H9 (cell line): Measurements from ENCODE around the gene CCNL1. TPM values are rescaled to one million over a fixed set of nuclear protein-coding genes. Genes with fewer than 3 reads are reported as not detected.

Experiments used
- DNase-seq: peaks from one replicate; pipeline ENCODE4 v3.0.0-alpha.2; 2017
- H2AFZ ChIP-seq: one replicate; pipeline ENCODE4 v1.6.1; 2013; ENCODE audit warnings: mild to moderate bottlenecking, low read length, control low read depth, moderate library complexity
- H2AK5ac ChIP-seq: 2 replicates; pipeline ENCODE4 v1.6.1; 2013; ENCODE audit warnings: low read length, control low read depth, mixed read lengths; ENCODE audit not compliant: insufficient read length
- H2BK120ac ChIP-seq: one replicate; pipeline ENCODE4 v1.6.1; 2013; ENCODE audit warnings: low read depth, mild to moderate bottlenecking, low read length, control low read depth, inconsistent platforms; ENCODE audit not compliant: poor library complexity, severe bottlenecking
- H2BK12ac ChIP-seq: 2 replicates; pipeline ENCODE4 v1.6.1; 2013; ENCODE audit warnings: low read length, control low read depth, mixed read lengths, low read depth; ENCODE audit not compliant: insufficient read length
- H2BK15ac ChIP-seq: 2 replicates; pipeline ENCODE4 v1.6.1; 2013; ENCODE audit warnings: low read depth, low read length, control low read depth
- H2BK20ac ChIP-seq: one replicate; pipeline ENCODE4 v1.6.1; 2013; ENCODE audit warnings: low read depth, mild to moderate bottlenecking, low read length, control low read depth, inconsistent platforms; ENCODE audit not compliant: poor library complexity, severe bottlenecking
- H2BK5ac ChIP-seq: 2 replicates; pipeline ENCODE4 v1.6.1; 2013; ENCODE audit warnings: low read length, control low read depth, mixed read lengths; ENCODE audit not compliant: insufficient read length
- H3K14ac ChIP-seq: 2 replicates; pipeline ENCODE4 v1.6.1; 2013; ENCODE audit warnings: low read length, control low read depth; ENCODE audit not compliant: insufficient read depth
- H3K18ac ChIP-seq: 2 replicates; pipeline ENCODE4 v1.6.1; 2013; ENCODE audit warnings: low read depth, mild to moderate bottlenecking, mixed read lengths, low read length, control low read depth; ENCODE audit not compliant: insufficient read length
- H3K23ac ChIP-seq: 2 replicates; pipeline ENCODE4 v1.6.1; 2013; ENCODE audit warnings: low read length, control low read depth, mixed read lengths, low read depth; ENCODE audit not compliant: insufficient read length
- H3K23me2 ChIP-seq: 2 replicates; pipeline ENCODE4 v1.6.1; 2013; ENCODE audit warnings: low read depth, mild to moderate bottlenecking, mixed read lengths, low read length, control low read depth; ENCODE audit not compliant: insufficient read length, poor library complexity, severe bottlenecking
- H3K27ac ChIP-seq: 2 replicates; pipeline ENCODE4 v1.5.1; 2013; ENCODE audit warnings: low read length, control low read depth, mixed read lengths, low read depth; ENCODE audit not compliant: insufficient read length
- H3K27me3 ChIP-seq: 2 replicates; pipeline ENCODE4 v1.6.1; 2013; ENCODE audit warnings: low read length, control low read depth, inconsistent platforms; ENCODE audit not compliant: insufficient read depth
- H3K4ac ChIP-seq: 2 replicates; pipeline ENCODE4 v1.6.1; 2013; ENCODE audit warnings: low read depth, mild to moderate bottlenecking, control low read depth, inconsistent platforms, low read length, moderate library complexity
- H3K4me1 ChIP-seq: 2 replicates; pipeline ENCODE4 v1.6.1; 2013; ENCODE audit warnings: low read length, control low read depth, inconsistent platforms; ENCODE audit not compliant: insufficient read depth
- H3K4me2 ChIP-seq: 2 replicates; pipeline ENCODE4 v1.6.1; 2013; ENCODE audit warnings: low read length, control low read depth, mixed read lengths; ENCODE audit not compliant: insufficient read length, insufficient read depth
- H3K56ac ChIP-seq: 2 replicates; pipeline ENCODE4 v1.6.1; 2013; ENCODE audit warnings: low read depth, mild to moderate bottlenecking, mixed read lengths, low read length, control low read depth; ENCODE audit not compliant: insufficient read length
- H3K79me1 ChIP-seq: 2 replicates; pipeline ENCODE4 v1.6.1; 2013; ENCODE audit warnings: low read depth, mild to moderate bottlenecking, moderate library complexity, low read length, control low read depth, inconsistent platforms; ENCODE audit not compliant: insufficient read depth, poor library complexity, severe bottlenecking
- H3K79me2 ChIP-seq: 2 replicates; pipeline ENCODE4 v1.6.1; 2013; ENCODE audit warnings: low read length, control low read depth, inconsistent platforms; ENCODE audit not compliant: insufficient read depth
- H3K9ac ChIP-seq: 2 replicates; pipeline ENCODE4 v1.6.1; 2013; ENCODE audit warnings: low read length, control low read depth, mixed read lengths; ENCODE audit not compliant: insufficient read length; ENCODE audit errors: extremely low read depth
- H3K9me3 ChIP-seq: one replicate; pipeline ENCODE4 v1.6.1; 2013; ENCODE audit warnings: low read depth, low read length, inconsistent platforms; ENCODE audit not compliant: control insufficient read depth
- H3T11ph ChIP-seq: one replicate; pipeline ENCODE4 v1.6.1; 2013; ENCODE audit warnings: mild to moderate bottlenecking, low read length, control low read depth, inconsistent platforms
- H4K20me1 ChIP-seq: one replicate; pipeline ENCODE4 v1.6.1; 2013; ENCODE audit not compliant: control insufficient read depth, insufficient read length, insufficient read depth
- H4K5ac ChIP-seq: 2 replicates; pipeline ENCODE4 v1.6.1; 2013; ENCODE audit warnings: low read depth, mild to moderate bottlenecking, mixed read lengths, low read length, control low read depth; ENCODE audit not compliant: insufficient read length
- H4K8ac ChIP-seq: replicated peaks from 2 replicates; pipeline ENCODE4 v1.6.1; 2013; ENCODE audit warnings: low read length, control low read depth, mixed read lengths, low read depth; ENCODE audit not compliant: insufficient read length
- H4K91ac ChIP-seq: 2 replicates; pipeline ENCODE4 v1.6.1; 2013; ENCODE audit warnings: low read depth, mild to moderate bottlenecking, moderate library complexity, mixed read lengths, low read length, control low read depth; ENCODE audit not compliant: insufficient read length
- H3K27ac Mint-ChIP-seq, 3 experiments: 2 replicates in 2 of 3; 3 replicates in 1 of 3; pipeline ENCODE4 v1.8.0; 2020 to 2021; ENCODE audit warnings: mixed read lengths in 3 of 3, mild to moderate bottlenecking in 1 of 3, moderate library complexity in 1 of 3
- H3K27me3 Mint-ChIP-seq: 2 replicates; pipeline ENCODE4 v1.8.0; 2021; ENCODE audit warnings: low read depth, mild to moderate bottlenecking, moderate library complexity, mixed read lengths
- H3K36me3 Mint-ChIP-seq, 3 experiments: 2 replicates in 2 of 3; 3 replicates in 1 of 3; pipeline ENCODE4 v1.8.0; 2020 to 2021; ENCODE audit warnings: low read depth in 3 of 3, mixed read lengths in 3 of 3; ENCODE audit not compliant: insufficient read depth in 1 of 3
- H3K4me1 Mint-ChIP-seq, 2 experiments: 2 replicates each; pipeline ENCODE4 v1.8.0; 2020; ENCODE audit warnings: mixed read lengths in 2 of 2
- H3K4me3 Mint-ChIP-seq, 2 experiments: 2 replicates in 1 of 2; 3 replicates in 1 of 2; pipeline ENCODE4 v1.8.0; 2020 to 2021; ENCODE audit warnings: mild to moderate bottlenecking in 2 of 2, mixed read lengths in 2 of 2, moderate library complexity in 1 of 2
- H3K9me3 Mint-ChIP-seq, 2 experiments: 2 replicates in 1 of 2; 3 replicates in 1 of 2; pipeline ENCODE4 v1.8.0; 2020; ENCODE audit warnings: mild to moderate bottlenecking in 2 of 2, mixed read lengths in 2 of 2, moderate library complexity in 1 of 2
- WGBS: extraction: QIAGEN DNeasy Blood & Tissue Kit; methylation state at CpG from one replicate; pipeline ENCODE4 v1.1.7; 2013; ENCODE audit warnings: missing lambda C conversion rate, low lambda C conversion rate, mixed read lengths; ENCODE audit not compliant: insufficient read length; ENCODE audit errors: extremely low coverage; 5-methylcytosine and 5-hydroxymethylcytosine counted together
- total RNA-seq: library from RNA; stranded (reverse); gene quantifications from 2 replicates; pipeline ENCODE4 v1.2.1, GENCODE V29; 2021
- TF ChIP-seq, protein P1 (sequence below): fragments of 200-600 bp; sonication (generic); conservative IDR thresholded peaks from 3 replicates; pipeline ENCODE4 v1.8.0; 2021; ENCODE audit warnings: antibody characterized with exemption, mild to moderate bottlenecking

CCNL1 gene
- total RNA-seq, 1 experiment from 2014 or later: 103 TPM

DNA sequence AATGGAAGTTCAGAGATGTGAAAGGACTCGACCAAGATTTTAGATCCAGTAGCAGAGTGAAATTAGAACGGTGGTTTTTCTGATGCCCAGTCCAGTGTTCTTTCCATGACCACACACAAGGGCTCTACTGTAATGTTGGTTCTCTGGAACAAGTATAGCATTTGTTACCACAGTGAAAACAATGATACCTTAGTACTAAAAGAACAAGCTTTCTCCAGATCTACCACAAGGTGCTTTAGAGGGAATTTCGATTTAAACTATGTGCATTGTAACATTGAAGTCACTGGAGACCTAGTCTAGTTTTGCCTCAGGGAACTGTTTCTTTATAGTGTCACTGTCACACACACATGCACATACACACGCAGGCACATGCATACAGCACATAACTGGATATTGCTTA, 12.8 kb upstream of the CCNL1 start:
- no peak overlapping the region for H3K9ac ChIP-seq
- H2BK15ac ChIP-seq: no peak overlapping the region
- peaks cover 17% of the 10 kb centered on the region for H3K23me2 ChIP-seq
- H2BK5ac ChIP-seq: no peak overlapping the region
- no peak overlapping the region for H3K27ac ChIP-seq
- no peak overlapping the region for H4K5ac ChIP-seq
- H3K56ac ChIP-seq: no peak overlapping the region
- no peak overlapping the region for H2AFZ ChIP-seq
- H3K79me2 ChIP-seq: 0 out of 2 replicates have a peak, but pooled peaks cover 1% of the 10 kb centered on the region
- no peak overlapping the region for H2BK12ac ChIP-seq
- H3K9me3 ChIP-seq: no peaks in the 10 kb centered on the region
- no peak overlapping the region for H2BK20ac ChIP-seq
- no peak overlapping the region for H4K8ac ChIP-seq
- no peak overlapping the region for H3T11ph ChIP-seq
- no peaks in the 10 kb centered on the region for H3K27me3 ChIP-seq
- no peak overlapping the region for H2BK120ac ChIP-seq
- no peak overlapping the region for H3K18ac ChIP-seq
- Mint-ChIP-seq H3K27me3 (peaks cover 7% of the 10 kb centered on the region; the same call in 1 of the 2 replicates), H3K9me3 (peaks cover 5 to 6% of the 10 kb centered on the region in 2 experiments), H3K27ac (no peak overlapping the region), H3K36me3 (peaks cover 9 to 15% (median 13%) of the 10 kb centered on the region in 3 experiments), H3K4me3 (0 out of 5 replicates have a peak overlapping the region, but pooled peaks of 1 of the 2 experiments have one; percentile 37), H3K4me1 (peaks cover 12% of the 10 kb centered on the region in 2 experiments)
- TF ChIP-seq, protein P1, sequence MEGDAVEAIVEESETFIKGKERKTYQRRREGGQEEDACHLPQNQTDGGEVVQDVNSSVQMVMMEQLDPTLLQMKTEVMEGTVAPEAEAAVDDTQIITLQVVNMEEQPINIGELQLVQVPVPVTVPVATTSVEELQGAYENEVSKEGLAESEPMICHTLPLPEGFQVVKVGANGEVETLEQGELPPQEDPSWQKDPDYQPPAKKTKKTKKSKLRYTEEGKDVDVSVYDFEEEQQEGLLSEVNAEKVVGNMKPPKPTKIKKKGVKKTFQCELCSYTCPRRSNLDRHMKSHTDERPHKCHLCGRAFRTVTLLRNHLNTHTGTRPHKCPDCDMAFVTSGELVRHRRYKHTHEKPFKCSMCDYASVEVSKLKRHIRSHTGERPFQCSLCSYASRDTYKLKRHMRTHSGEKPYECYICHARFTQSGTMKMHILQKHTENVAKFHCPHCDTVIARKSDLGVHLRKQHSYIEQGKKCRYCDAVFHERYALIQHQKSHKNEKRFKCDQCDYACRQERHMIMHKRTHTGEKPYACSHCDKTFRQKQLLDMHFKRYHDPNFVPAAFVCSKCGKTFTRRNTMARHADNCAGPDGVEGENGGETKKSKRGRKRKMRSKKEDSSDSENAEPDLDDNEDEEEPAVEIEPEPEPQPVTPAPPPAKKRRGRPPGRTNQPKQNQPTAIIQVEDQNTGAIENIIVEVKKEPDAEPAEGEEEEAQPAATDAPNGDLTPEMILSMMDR: no peak
- no peaks in the 10 kb centered on the region for H3K79me1 ChIP-seq
- no peak overlapping the region for H3K14ac ChIP-seq
- H2AK5ac ChIP-seq: no peak overlapping the region
- no peaks in the 10 kb centered on the region for H4K20me1 ChIP-seq
- H3K4me1 ChIP-seq: no peaks in the 10 kb centered on the region
- H3K4ac ChIP-seq: no peak overlapping the region
- no CpG with 5 or more reads among the region's 4 CpGs for WGBS
- no peak for DNase-seq
- no peak overlapping the region for H3K23ac ChIP-seq
- no peak overlapping the region for H4K91ac ChIP-seq
- H3K4me2 ChIP-seq: no peak overlapping the region
